GM18498 (cell line): Measurements from ENCODE around the gene SYNPO2L.
"Not testable (repeated sequence)": the region's sequence is repeated elsewhere in the genome, so short reads cannot be mapped to it uniquely, and the experiment has no call there.

Experiments
- ATAC-seq: cut with Tn5 transposase; IDR thresholded peaks from one replicate; pipeline ENCODE4 v1.9.1; 2021; ENCODE audit warnings: mild to moderate bottlenecking, moderate library complexity; ENCODE audit not compliant: unreplicated experiment

The SYNPO2L gene, protein sequence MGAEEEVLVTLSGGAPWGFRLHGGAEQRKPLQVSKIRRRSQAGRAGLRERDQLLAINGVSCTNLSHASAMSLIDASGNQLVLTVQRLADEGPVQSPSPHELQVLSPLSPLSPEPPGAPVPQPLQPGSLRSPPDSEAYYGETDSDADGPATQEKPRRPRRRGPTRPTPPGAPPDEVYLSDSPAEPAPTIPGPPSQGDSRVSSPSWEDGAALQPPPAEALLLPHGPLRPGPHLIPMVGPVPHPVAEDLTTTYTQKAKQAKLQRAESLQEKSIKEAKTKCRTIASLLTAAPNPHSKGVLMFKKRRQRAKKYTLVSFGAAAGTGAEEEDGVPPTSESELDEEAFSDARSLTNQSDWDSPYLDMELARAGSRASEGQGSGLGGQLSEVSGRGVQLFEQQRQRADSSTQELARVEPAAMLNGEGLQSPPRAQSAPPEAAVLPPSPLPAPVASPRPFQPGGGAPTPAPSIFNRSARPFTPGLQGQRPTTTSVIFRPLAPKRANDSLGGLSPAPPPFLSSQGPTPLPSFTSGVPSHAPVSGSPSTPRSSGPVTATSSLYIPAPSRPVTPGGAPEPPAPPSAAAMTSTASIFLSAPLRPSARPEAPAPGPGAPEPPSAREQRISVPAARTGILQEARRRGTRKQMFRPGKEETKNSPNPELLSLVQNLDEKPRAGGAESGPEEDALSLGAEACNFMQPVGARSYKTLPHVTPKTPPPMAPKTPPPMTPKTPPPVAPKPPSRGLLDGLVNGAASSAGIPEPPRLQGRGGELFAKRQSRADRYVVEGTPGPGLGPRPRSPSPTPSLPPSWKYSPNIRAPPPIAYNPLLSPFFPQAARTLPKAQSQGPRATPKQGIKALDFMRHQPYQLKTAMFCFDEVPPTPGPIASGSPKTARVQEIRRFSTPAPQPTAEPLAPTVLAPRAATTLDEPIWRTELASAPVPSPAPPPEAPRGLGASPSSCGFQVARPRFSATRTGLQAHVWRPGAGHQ

DNA sequence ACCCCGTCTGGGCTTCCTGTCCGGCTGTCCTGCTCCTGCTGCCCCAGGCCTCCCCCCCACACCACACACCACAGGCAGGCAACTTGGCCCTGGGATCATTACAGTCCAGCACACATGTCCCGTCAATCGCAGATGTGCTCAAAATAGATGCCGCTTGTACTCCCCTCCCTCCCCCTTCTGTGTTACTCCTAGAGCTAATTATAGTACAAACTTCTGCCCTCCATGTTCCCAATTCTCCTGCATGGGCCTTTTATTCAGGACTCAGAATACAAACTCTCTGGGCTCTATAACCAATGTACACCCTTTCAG is at the start of gene SYNPO2L:
SYNPO2L (minus strand) TSS at position 40 of the 309 bp plus-strand sequence. CDS start 107 bp downstream, outside the sequence.
- ATAC-seq, result no peak

DNA sequence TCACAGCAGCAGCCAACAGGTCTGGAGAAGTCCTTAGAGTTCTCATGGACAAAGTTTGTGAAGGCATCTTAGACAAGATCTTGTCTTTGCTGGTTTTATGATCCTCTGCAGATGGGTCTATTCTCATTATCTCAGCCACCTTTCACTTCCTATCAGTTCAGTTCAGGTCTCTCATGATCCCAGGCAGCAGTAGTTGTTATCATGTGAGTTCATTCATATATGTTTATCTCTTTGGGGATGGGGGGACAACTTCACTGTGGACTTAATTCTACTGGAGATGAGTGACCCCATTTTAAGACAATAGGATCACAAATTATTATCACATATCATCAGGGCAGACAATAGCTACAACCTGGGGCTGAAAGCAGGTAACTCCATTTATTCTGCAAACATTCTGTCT is 48.1 kb upstream of the SYNPO2L start:
- not testable (repeated sequence) for ATAC-seq

DNA sequence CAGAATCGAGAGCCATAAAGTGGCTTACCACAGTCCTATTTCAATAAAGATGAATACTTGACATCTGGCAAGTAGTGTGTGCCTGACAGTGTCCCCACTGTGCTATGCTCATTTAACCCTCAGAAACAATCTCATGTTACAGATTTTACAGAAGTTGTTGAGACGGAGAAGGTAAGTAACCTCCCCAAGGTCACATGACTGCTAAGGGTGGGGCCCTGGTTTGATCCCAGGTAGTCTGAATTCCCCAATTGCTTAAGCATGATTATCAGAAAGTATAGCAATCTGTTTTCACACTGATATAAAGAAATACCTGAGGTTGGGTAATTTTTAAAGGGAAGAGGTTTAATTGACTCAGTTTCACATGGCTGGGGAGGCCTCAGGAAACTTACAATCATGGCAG is 43.0 kb upstream of the SYNPO2L start:
- ATAC-seq, result not testable (repeated sequence)

DNA sequence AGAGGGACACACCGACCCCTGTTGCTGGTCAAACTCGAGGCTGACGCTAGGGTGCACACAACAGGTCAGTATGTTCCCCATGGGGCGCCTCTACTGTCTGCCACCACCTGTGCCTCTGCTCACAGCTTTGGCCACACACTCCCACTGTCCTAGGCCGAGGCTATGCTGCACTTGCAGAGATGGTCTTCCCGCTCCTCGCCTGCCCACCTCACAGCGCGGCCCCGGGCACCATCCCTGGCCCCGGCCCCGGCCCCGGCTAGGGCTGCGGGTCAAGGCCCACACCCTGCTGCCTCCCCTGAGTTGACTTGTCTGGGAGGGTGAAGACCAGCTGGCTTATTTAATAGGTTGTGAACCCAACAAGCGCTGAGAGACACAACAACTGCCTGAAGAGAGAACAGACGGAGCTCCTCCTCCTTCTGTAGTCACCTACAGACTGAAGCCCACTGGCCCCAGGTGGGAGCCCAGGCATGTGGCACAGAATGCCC is 41.9 kb upstream of the SYNPO2L start, which contains the start of gene AGAP5:
AGAP5 (minus strand) TSS at position 435 of the 485 bp plus-strand sequence; CDS start at position 81, 354 bp downstream.
- ATAC-seq, result not testable (repeated sequence)

DNA sequence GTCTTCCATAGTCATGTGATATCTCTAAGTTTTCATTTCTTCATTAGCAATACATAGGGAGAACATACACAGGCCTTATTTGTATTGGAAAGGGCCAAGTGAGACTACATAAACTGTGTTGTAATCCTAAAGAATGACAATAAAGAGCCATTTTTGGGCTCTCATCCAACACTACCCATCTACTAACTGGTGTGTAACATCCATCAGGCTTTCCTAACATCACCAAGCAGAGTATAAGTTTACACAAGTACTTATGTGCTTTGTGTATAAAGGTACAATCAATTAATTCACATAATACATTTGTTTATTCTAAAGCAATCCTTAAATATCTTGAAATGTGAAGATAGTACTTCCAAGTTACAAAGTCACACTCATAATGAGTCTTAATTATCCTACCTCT is 39.5 kb upstream of the SYNPO2L start:
- ATAC-seq, result not testable (repeated sequence)

DNA sequence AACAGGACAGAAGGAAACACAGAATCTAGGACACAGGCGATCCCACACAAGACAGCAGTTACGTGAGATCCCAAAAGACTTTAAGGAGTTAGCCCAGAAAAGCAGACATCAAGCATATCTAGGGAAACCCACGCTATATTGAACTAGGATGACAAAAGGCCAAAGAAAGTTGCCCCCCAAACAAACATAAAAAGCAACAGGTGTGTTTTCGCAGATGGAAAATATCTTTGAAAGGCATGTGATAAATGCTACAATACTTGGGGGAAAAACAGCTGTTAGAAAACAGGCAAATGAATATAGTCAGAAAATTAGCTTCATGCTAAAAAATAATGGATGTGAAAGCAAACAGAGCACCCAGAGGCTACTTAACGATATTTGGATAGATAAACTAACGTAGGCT is 34.9 kb upstream of the SYNPO2L start:
- ATAC-seq, result not testable (repeated sequence)

DNA sequence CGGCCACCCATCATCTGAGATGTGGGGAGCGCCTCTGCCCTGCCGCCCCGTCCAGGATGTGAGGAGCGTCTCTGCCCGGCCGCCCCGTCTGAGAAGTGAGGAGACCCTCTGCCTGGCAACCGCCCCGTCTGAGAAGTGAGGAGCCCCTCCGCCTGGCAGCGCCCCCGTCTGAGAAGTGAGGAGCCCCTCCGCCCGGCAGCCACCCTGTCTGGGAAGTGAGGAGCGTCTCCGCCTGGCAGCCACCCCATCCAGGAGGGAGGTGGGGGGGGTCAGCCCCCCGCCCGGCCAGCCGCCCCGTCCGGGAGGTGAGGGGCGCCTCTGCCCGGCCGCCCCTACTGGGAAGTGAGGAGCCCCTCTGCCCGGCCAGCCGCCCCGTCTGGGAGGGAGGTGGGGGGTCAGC is 33.8 kb upstream of the SYNPO2L start:
- not testable (repeated sequence) for ATAC-seq

DNA sequence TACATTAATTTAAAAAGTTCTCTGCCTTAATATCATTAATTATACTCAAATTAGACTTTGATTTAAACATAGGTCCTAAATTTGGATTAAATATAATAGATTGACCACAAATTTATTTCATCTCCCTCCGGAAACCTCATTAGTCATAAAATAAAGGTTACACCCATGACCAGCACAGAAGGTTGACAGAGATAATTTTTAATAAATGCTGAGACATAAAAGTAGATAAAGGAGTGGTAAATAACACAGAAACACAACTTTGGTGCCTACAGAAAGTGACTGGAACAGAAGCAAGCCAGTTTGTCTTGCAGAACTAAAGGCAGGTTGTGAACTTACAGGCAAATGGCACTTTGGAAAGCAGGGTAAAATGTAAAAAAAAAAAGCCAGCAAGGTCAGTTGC is 31.8 kb upstream of the SYNPO2L start:
- not testable (repeated sequence) for ATAC-seq

DNA sequence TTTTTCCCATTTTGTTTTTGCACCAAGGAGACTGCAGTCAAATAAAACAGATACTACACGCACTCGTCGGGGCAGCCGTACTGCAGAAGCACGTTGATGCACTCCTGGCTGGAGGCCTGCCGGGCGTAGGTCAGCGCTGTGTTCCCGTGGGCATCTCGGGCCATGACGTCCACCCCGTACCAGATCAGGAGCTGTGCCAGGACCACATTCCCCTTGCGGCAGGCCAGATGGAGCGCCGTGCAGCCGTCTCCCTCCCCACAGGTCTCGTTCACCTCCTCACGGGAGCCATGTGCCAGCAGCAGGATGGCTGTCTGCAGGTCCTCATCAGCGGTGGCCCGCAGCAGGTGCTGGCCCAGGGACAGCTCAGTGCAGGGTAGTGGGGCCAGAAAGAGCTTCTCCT is 18.7 kb upstream of the SYNPO2L start:
- ATAC-seq, result not testable (repeated sequence)

DNA sequence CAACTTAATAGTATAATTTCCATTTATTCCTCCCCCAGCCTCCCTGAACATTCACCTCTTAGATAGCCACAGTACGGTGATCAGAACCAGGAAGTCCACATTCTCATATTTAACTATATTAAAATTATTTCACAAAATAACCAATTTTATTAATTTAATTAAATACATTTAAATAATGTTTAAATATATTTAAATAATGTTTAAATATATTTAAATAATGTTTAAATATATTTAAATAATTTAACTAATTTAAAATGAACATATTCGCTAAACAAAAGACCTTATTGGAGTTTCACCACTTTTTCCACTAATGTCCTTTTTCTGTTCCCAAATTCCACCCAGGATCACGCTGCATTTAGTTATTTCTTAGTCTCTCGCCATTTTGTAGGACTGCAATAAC is 12.5 kb upstream of the SYNPO2L start:
- ATAC-seq, result not testable (repeated sequence)

DNA sequence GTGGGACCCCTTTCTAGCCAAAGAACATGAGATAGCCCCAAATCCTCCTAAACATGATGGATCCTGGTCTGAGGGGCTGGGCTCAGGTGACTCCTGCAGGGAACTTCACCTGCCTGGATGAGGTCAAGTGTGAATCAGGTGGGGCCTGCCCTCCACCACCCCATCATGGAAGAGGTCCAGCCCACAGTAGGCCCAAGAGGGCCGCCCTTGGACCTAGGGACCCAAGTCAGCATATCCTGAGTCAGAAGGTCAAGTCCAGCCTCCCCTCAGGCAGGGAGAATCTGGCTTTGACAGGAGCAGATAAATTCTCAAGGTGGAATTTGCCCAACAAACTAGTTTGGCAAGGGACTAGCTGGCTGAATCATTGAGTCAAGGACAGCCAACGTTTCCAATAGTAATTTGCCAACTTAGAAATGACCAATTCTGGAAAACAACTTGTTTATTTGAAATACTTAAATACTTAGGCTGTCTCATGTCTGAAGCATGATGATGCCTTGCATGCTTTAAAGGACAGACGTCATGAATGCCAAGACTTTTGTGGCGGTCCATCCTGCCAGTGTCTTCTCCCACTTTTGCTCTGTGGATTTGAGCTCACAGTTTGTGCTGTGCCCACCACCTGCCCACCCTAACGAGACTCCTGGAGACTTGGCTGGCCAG is 10.5 kb upstream of the SYNPO2L start:
- ATAC-seq, result not testable (repeated sequence)

DNA sequence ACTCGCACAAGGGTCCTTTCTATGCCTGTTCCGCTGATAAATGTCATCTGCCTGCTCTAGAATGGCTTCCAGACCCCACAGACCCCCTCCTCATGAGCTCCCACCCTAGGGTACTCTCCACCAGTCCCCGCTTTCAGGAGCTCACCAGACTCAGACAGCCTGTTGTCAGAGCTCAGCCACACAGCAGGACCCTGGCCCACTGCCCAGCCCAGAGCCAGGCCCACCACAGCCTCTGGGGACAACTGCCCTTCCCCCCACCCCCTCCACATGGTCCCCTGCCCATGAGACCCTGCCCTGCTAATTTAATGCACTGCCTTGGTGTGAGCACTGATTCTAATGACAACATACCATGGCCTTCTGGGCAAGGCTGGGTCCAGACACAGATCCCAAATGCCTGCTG is 9.8 kb upstream of the SYNPO2L start:
- ATAC-seq, result not testable (repeated sequence)

DNA sequence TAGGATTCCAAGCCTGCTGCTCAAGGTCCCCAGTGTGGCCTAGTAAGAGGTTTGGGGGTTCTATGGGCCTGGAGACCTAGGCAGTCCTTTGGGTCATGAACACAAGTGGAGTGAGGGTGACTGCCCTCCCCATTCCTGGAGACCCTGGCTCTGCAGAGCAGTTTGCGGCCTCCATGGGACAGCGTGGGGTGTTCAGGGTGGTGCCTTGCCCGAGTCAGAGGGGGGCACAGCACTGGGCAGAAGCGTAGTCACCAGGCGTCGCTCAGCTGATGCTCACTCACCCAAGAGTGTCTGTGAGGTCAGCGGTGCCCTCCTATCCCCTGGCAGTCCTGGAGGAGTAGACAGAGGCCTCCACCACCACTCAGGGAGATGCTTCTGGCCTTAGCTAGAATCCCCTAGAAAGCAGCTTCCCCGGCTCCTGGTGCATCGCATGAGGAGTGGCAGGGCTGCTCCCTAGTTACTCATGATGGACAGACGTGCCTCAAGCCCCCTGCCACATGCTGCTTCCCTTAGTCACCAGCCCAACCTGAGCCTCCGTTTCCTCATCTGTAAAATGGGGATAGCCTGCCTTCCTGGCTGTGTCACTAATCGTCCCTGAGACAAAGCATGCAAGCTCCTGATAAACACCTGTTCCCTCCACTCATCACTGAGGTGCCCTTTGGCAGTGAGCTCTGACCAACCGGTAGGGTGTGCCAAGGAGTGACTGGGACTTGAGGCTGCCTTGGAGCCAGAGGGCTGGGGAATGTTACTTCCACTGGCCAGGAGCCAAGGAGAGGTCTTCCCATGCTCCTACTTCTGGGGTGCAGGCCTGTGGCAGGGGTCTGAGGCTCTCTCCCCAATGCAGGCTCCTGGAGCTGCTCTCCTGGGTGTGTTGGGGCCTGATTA is 8.6 kb upstream of the SYNPO2L start:
- not testable (repeated sequence) for ATAC-seq

DNA sequence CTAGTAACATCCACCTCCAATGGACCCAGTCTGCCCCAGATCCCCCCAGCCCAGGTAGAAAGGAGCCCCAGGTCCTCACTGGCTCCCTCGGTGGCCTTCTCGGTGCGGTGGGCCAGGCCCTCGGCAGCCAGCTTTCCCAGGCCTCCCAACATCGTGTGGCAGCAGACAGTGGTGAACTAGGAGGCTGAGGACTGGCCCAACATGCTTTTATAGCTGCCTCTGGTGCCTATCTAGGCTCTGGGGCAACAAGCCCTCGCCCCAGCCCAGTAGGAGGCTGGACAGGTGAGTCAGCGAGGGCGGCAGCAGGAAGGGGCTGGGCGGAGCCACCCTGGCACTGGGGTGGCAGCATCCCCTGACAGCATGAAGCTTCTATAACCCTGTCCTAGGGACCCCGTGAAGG is 7.8 kb upstream of the SYNPO2L start:
- not testable (repeated sequence) for ATAC-seq

DNA sequence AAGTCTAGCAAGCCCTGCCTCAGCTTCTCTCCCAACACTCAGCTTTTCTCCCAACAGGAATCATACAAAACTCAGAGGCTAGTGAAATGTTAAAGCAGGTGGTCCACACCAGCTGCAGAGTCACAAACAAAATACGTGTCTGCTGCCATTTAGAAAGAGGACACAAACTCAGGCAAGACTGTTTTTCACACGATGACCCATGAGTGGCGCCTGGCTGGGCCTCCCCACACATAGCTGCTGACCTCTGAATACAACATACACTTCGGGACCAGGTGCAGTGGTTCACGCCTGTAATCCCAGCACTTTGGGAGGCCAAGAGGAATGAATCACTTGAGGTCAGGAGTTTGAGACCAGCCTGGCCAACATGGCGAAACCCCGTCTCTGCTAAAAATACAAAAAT is 6.9 kb upstream of the SYNPO2L start:
- ATAC-seq, result not testable (repeated sequence)

DNA sequence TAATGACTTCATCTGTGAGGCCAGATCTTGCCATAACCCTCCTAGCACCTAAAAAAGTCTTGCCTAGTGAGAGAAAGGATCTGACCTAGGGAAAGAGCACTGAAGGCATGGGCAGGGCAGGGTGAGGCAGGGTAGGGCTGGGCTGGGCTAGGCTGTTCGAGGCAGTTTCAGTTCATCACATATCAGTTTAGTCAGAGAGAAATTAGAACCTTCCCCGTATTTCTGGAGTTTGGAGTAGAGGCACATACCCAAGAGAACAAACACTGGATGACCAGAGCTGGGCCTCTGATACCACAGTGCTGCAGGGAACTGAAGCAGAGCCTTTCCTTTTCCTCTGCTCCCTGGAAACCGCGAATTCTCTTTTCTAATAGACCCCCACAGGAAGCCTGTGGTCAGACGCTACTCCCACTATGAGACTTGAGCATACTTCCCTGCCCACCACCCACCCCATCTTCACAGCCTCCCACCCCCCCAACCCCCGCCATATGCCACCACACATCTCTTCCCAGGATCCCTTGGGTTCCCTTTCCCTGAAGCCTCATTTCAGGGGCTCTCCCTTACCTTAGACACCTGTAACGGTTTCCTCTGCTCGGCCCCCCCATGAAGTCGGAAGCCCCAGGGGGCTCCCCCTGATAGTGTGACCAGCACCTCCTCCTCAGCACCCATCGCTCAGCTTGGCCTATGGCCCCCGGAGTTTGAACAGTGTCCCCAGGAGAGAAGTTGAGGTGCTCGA is 406 bp downstream of the SYNPO2L start:
- no peak for ATAC-seq

DNA sequence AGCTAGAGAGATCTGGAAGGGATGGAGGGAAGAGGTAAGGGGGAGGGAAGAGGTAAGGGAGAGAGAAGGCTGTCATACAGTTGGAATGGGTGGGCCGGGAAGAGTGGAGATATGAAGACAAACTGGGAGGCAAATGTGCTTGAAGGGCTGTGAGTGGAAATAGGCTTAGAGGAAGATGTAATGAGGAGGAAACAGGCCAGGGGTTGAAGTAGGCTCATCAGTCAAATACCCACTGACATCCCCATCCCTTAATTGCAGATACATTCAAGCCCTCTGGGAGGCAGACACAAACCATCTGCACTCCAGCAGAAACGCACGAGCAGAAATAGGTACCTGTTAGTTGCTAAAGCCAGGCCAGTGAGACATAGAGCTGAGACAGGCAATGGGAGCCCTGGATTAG is 2.1 kb downstream of the SYNPO2L start:
- ATAC-seq, result no peak

DNA sequence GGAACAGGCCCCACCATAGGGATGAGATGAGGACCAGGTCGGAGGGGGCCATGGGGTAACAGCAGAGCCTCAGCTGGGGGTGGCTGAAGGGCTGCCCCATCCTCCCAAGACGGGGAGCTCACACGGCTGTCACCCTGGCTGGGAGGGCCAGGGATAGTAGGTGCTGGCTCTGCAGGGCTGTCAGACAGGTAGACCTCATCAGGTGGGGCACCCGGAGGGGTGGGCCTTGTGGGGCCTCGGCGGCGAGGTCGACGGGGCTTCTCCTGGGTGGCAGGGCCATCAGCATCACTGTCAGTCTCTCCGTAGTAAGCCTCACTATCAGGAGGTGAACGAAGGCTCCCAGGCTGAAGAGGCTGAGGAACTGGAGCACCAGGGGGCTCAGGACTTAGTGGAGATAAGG is 2.6 kb downstream of the SYNPO2L start:
- no peak for ATAC-seq
